ENCODE results near the gene PSME4.

DNA sequence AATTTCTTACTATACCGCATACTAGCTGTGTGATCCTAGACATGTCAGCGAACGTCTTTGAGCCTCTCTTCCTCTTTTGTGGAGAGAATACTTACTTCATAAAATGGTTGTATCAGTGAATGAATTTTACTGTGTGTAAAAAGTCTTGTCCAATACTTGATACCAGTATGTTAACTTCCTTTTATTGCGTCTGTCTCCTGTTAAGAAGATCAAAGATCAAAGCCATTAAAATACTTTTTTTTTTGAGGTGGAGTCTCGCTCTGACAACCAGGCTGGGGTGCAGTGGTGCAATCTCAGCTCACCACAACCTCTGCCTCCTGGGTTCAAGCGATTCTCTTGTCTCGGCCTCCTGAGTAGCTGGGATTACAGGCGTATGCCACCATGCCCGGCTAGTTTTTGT lies 150.7 kb downstream of the PSME4 start:
- TF ChIP-seq, protein P1, sequence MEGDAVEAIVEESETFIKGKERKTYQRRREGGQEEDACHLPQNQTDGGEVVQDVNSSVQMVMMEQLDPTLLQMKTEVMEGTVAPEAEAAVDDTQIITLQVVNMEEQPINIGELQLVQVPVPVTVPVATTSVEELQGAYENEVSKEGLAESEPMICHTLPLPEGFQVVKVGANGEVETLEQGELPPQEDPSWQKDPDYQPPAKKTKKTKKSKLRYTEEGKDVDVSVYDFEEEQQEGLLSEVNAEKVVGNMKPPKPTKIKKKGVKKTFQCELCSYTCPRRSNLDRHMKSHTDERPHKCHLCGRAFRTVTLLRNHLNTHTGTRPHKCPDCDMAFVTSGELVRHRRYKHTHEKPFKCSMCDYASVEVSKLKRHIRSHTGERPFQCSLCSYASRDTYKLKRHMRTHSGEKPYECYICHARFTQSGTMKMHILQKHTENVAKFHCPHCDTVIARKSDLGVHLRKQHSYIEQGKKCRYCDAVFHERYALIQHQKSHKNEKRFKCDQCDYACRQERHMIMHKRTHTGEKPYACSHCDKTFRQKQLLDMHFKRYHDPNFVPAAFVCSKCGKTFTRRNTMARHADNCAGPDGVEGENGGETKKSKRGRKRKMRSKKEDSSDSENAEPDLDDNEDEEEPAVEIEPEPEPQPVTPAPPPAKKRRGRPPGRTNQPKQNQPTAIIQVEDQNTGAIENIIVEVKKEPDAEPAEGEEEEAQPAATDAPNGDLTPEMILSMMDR (IDR thresholded peaks at IDR 0.05), result no peak
- TF ChIP-seq, protein P2, sequence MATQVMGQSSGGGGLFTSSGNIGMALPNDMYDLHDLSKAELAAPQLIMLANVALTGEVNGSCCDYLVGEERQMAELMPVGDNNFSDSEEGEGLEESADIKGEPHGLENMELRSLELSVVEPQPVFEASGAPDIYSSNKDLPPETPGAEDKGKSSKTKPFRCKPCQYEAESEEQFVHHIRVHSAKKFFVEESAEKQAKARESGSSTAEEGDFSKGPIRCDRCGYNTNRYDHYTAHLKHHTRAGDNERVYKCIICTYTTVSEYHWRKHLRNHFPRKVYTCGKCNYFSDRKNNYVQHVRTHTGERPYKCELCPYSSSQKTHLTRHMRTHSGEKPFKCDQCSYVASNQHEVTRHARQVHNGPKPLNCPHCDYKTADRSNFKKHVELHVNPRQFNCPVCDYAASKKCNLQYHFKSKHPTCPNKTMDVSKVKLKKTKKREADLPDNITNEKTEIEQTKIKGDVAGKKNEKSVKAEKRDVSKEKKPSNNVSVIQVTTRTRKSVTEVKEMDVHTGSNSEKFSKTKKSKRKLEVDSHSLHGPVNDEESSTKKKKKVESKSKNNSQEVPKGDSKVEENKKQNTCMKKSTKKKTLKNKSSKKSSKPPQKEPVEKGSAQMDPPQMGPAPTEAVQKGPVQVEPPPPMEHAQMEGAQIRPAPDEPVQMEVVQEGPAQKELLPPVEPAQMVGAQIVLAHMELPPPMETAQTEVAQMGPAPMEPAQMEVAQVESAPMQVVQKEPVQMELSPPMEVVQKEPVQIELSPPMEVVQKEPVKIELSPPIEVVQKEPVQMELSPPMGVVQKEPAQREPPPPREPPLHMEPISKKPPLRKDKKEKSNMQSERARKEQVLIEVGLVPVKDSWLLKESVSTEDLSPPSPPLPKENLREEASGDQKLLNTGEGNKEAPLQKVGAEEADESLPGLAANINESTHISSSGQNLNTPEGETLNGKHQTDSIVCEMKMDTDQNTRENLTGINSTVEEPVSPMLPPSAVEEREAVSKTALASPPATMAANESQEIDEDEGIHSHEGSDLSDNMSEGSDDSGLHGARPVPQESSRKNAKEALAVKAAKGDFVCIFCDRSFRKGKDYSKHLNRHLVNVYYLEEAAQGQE (IDR thresholded peaks at IDR 0.05; ENCODE audit: insufficient read depth in 1 of 2, low read depth in 2 of 2, low read length in 1 of 2), result no peak
